CD1c-positive myeloid dendritic cell (primary cell): ENCODE measurements around the gene TPH1.

Source experiments
- DNase-seq: peaks from one replicate; pipeline ENCODE4 v3.0.0-alpha.2; 2016; ENCODE audit errors: extremely low spot score

TPH1 gene

DNA sequence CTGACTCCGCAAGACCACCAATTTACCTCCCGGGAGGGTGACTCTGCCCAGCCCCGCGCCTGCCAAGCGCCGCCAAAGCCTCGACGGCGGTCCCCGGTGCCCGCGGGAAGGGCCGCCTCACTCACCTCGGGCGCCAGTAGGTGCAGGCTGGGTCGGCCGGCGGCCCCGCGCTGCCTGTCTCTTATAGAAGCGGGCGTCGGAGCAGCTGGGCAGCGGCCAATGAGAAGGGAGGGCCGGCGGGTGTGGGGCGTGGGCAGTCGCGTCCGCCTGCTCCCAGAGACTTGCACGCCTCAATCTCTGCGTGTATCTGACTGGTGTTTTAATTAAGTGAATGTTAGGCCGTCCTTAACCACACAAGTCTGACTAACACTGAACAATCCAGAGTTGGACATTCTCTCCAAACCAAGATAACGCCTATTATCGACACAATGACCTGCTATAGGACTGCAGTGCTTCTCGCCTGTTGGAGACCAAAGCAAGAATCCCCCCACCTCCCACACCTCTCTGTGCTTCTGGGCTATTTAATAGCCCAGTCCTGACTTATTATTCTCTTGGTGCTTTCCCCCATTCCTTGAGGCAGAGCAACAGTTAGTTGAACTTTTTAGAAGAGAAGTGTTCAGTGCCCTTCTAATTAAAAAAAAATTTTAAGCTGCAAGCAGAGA lies at the start of gene TPH1:
Gene TPH1 (minus strand): TSS at position 154 of the 662 bp plus-strand sequence. CDS start 5,507 bp downstream, outside the sequence.
- no peak for DNase-seq

DNA sequence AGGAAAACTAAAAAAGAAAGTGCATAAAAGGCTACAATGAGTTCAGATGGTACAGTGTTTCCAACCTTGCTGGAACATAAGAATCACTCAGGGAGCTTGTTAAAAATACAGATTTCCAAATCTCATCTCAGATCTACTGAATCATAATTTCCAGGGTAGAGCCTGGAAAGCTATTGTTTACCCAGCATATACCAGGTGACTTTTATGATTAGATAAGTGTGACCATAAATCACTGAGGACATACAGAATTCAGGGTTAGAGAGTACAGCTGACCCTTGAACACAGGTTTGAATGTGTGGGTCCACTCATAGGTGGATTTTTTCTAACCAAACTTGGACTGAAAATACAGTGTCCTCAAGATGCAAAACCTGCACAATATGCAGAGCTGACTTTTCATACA lies 47.9 kb upstream of the TPH1 start:
- no peak for DNase-seq

DNA sequence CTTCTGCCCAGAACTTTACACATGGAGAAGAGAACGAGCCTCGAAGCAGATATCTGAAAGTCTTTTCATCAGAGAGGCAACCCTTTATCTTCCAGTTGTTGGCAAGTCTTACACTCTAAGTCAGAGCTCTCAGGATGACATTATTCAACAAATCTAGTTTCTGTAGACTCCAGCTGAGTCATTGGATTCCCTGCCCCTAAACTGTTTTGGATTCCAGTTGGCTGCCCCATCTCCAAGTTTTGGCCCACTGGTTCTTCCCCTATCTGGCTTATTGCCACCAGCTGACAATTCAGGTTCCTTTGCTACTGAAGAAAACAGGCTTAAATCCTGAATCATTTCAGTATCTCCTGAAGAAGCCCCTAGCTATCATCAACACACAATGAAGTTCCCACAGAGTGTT lies 45.7 kb upstream of the TPH1 start:
- no peak for DNase-seq

DNA sequence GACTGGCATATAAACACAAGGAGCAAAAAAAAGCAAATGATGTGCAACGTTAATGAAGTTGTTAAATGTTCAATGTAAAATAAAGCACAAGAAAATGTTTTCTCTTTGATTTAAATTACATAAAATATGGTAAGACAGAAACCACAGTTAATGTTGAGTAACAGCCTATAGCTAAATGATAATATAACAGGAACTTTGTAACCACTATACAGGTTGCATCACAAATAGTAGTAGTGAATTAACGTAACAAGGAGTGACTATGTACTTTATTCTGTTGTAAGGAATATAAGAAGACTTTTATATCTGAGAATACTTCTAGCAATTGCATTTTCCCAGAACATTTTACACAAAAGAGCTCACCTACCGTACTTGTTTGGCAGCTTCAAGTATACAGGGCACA lies 42.9 kb upstream of the TPH1 start:
- DNase-seq, result no peak

DNA sequence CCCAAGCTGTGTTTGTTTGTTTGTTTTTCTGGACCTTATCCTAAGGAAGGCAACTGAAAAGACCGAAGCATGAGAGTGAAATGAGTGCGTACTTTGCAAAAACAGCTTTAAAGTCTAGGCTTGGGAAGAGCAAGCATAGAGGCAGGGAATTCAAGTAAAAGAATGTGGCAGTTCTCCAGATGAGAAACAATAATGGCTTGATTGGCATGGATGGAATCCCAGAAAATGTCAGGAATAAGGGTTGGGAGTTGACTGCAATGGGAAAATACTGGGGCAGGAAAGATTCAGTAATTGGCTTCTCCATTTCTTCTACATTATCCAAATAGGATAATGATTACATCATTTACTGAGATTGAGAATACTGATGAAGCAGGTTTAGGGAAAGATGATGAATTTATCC lies 42.3 kb upstream of the TPH1 start:
- no peak for DNase-seq

DNA sequence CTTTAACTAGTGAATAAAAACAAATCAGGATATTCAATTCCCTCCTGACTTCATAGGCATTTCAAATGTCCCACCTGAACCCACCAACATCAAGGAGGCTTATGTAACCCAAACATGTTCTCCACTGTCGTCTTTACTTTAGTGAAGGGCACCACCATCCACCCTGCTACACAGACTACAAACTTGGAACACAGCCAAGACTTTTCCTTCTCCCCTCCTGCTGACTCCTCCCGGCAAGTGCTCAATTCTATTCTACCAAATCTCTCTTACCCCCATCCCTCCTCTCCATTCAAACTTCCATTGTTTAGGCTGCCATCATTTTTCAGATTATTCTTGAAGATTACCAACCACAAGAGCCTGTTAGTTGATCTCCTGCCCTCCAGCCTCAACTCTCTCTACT lies 35.5 kb upstream of the TPH1 start:
- no peak for DNase-seq

DNA sequence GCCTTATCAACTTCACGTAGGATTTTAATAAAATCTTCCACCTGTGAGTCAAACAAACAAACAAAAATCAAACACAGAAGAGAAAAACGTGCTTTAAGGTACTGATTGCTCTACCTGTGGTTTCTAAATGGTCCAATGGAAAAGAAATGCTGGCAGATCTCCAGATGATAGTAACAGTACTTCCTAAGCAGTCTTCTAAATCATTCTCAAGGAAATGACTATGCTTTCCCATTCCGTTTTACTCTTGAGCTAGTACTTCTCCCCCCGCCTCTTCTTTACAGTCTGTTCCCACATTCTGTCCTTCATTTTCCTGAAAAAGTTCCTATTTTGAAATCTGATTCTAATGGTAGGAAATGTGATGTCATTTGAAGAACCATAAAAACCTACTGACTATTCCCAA lies 34.4 kb upstream of the TPH1 start:
- no peak for DNase-seq

DNA sequence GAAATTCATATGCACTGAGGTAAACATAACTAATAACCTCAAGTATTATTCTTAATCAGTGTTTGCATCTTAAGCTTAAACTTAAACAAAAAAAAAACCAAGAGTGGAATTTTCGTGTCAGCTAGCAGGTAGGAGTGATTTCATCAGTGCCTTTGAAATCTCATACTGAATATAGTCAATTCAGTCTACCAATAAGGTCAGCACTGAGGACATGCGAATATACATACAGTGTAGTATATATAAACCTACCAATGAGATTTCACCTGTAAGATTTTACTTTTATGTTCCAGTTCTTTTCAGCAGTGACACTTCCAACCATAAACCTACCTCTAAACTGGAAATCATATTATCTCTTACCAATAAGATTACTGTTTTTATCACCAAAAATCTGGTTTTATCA lies 32.8 kb upstream of the TPH1 start:
- DNase-seq, result no peak

DNA sequence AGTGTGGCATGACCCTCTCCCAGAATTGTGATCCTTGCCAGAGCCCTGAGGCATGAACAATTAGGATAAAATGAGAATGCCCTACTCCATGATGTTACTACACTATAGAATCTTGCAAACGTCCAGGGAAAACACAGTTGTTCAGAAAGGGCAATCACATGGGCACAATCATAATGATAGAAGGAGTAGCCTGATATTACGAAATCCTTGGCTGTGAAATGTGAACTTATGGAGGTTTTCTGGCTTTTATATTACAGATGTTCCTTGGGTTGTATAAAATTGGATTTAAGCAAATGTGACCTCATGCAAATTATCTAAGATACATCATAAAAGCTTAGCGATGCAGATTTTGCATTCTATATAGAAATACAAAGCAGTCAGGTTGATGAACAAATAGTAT lies 29.4 kb upstream of the TPH1 start:
- no peak for DNase-seq

DNA sequence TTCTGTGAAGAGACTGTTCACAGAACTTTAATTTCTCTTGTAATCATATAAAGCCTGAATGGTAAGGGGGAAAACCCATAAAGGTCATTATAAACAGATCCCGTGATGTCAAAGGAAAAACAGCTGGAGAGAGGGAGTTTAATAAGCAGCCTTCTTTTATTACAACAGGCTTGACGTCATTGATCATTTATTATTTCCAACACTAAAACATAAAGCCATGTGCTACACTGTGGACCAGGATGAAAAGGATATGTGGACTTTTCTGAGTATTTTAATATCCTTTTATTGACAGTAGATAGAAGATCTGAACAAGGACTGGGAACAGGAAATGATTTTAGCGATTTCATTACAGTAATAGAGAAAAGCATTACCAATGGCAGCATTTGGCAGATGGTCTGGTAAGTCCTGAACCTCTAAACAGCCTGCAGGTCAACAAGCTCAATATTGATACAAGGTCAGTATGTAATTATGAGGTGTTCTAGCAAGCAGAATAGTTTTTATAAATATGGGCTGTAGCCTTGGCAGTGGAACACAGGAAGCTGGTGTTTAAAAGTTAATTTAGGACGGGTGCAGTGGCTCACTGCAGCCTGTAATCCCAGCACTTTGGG lies 25.1 kb upstream of the TPH1 start:
- no peak for DNase-seq

DNA sequence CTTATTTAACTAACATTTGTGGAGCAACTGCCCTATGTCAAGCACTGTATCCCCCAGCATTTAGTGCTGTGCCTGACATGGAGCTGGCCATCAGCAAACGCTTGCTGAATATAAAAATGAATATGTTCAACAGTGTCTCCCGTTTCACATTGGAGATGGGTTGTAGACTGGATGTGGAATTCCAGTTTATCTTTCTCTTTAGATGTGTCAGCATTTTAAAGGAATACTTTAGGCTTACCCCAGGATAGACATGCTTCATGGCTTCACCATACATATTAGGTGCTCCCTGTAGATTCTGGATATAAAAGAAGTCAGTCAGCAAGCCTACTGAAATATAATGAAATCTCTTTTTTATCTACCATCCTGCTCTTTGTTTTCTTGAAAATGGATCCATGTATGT lies 21.3 kb upstream of the TPH1 start:
- DNase-seq, result no peak

DNA sequence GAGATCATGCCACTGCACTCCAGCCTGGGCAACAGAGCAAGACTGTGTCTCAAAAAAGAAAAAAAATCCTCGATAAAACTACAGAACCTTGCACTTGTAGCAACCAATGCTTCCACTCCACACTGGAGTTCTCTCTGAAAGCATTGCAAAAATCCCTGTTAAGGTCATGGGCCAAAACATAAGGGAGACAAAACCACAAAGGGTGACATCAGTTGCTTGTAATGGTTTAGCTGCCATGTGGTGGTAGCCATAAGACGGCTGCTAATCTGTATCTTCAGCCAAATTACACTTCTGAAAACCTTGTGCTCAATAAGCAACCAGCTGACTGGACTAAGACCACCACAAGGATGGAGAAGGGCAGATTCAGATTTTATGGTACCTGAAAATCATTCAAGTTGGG lies 20.6 kb upstream of the TPH1 start:
- no peak for DNase-seq

DNA sequence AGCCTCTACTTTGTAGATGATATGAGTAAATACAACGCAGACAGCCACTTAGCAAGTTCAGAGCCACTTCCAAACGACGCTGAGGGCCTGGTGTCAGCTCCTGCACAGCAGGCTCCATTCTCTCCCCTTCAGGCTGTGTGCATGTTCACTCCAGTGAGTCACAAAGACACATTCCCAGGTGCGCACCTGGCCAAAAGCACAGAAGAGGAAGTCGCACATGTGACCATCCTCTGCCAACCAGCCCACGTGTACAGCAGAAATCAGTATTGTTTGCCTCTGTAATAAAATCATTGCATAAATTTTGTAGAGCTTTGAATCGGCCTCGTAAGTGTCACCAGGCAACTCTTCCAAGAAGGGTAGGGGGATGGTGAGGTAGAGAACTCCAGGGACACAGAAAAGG lies 19.5 kb upstream of the TPH1 start:
- DNase-seq, result no peak

DNA sequence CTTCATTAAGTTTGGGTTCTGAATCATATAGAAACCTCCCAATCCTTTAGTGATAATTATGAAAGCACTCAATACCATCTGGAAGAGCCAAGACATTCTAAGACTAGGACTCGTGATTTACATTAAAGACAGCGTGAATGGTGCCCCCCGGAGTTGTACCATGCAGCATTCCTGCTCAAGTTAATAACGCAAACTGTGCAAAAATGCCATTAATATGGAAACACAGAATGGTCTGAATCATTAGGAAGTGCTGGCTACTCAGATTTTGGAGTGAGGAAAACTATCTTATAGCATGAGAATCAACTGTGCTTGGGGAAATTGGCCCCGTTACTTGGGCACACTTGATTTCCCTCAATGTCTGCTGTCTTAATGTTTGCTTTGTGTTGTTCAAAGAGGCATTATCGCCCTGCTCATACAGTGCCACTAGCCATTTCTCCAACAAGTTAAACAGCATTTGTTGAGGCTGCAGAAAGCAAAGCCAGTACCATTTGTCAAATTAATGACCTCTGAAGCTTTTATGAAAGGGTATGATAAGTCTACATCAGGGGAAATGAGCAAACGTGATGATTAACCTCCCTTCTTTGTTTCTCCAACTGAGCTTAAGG lies 18.5 kb upstream of the TPH1 start:
- DNase-seq, result no peak

DNA sequence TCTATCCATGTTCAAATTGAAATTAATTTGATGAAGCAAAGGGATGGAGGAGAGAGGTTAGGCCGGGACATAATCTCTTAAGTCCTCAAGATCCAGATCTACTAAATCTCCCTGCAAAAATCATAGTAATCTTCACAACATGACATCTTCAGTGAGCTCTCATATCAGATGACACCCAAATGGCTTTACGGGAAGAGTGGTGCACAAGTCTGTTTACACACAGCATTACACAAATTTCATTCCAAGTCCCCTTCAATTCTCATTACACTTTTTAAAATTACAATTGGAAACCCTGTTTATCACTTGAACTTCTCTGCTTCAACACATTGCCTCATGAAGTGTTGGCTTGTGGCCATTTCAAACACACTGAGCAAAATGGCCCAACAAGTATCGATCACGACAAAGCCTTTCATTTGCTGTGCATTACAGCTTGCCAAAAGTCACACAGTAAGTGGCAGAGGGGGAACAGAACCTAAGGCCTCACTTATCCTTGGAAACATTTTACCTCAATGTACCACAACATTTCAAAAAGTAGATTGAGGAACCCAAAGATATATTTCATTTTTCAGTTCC lies 17.9 kb upstream of the TPH1 start:
- DNase-seq, result no peak

DNA sequence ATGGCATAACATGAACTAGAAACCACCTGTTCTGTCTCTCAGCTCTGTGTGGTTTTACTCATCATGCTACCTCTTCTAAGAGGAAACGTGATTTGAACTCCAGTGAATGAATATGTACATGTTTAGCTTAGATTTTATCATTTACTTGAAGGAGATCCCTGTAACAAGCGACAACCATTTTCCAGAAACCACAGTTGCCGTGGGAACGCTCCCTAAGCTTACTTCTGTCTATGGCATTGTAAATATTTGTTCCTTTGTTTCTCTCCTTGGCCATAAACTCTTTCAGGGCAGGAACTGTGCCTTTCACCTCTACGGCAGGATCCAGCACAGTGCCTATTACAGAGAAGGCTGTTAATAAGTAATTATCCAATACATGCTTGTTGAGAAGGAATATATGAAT lies 17.1 kb upstream of the TPH1 start:
- DNase-seq, result no peak

DNA sequence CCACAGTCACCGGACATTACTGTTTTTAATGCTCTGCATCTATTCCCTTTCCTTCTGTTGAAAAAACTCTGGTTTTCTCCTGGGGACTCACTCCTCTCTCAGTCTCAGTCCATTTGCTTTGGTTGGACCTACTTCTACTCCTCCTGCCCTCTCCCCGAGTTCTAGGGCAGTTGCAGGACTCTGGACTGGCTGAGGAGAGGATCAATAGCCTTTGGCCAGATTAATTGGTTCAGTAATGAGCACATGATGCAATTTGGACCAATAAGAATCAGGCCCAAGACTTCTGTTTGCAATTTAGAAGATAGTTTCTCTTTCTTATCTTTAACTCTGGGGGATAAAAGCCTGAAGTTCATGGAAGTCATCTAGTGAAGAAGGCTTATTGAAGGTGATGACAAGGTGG lies 15.3 kb upstream of the TPH1 start:
- no peak for DNase-seq

DNA sequence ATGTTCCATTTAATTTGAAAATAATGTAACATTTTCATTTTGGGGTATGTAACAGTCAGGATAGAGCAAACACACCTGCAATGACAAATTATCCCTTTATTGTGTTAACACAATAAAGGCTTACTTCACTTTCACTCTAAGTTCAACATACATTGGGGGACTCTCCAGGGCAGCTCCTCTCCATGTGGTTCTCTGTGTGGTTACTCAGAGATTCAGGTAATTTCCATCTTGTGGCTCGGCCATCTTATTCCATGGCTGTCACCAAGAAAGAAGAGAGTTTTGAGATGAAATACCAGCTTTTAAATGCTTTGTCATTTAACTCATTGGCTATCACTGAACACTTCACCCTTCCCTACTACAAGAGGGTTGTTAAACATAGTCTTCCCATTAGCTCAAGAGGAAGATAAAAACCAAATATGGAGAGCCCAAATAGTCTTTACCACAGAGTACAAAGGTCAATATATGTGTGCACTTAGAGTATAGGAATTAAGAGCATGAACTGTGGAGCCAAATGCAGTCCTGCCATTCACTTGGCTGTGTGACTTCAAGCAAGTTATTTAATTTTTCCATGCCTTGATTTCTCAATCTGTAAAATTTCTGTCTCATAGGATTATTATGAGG lies 10.6 kb upstream of the TPH1 start:
- no peak for DNase-seq

DNA sequence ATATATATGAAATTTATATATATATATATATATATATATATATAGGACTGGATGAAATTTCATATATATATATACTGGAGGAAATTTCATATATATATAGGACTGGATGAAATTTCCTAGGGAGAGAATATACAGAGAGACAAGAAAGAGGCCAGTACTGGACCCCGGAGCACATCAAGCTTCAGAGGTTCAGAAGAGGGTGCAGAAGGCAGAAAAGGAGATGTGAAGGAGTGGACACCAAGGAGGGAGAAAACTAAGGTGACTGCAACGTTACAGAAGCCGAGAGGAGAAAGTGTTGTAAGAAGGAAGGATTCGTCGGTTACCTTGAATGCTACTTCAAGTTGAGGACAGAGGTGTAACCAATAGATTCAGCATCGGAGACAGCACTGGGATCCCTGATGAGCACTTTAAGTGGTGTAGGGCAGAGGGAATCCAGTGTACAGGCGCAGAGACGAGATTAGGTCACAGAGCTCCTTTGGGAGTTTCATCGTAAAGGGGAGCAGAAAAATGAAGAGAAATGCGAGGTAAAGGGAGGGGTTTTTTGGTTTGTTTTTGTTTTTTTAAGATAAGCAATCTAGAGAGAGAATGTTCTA lies 8.5 kb upstream of the TPH1 start:
- DNase-seq, result no peak

DNA sequence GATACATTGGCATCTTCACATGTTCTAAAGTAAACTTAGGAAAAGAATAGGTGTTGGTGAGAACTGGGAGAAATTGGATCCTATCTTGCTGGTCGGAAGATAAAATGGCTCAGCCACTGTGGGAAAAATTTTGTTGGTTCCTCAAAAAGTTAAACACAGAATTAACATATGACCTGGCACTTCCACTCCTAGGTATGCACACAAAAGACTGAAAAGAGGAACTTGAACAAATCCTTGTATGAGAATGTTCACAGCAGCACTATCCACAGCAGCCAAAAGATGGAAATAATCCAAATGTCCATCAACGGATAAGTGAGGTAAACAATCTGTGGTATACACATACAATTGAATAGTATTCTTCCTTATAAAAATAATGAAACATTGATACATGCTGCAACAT lies 4.8 kb upstream of the TPH1 start:
- DNase-seq, result peak; percentile 14

DNA sequence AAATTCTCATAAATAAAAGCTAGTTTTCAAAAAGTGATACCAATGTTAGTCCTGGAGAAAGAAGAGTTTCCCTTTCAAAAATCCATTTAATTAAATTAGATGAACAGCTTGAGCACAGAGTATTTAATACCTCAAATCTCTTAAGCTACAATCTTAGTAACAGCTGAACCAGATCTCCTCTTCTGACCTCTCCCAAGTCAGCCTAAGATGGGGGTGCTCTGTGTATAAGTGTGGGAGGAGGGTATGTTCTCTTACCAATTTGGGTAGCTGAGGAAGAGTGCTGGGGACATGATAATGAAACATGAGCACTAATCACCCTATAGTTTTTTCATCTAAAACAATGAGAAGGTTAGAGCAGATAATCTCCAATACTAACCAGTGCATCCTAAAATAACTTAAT lies 9.6 kb downstream of the TPH1 start:
- DNase-seq, result no peak

DNA sequence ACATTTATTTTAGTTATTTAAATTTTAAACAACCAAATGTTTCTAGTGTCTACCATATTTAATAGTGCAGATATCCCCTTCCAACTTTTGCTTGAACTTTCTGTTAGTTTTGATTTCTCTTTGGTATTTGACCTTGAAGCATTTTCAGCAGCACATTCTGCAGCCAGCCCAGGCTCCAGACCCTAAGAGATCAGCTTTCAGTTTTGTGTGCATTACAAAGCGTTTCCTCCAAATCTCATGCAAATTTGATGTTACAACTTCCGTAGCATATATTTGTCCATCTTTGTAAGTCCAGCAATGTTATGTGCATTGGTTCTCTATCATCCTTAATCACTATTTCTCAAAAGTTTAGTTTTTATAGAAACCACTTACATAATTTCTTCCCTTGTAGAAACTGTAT lies 18.6 kb downstream of the TPH1 start:
- no peak for DNase-seq
